Keratinocyte (primary cell): ENCODE measurements around the gene NOD2. TPM values are rescaled to one million over a fixed set of nuclear protein-coding genes. Genes with fewer than 3 reads are reported as not detected.

Experiments used
- DNase-seq: peaks from one replicate; pipeline ENCODE4 v3.0.0-alpha.2; 2011; ENCODE audit warnings: low read depth, missing footprints, low spot score
- FAIRE-seq: peaks from 2 replicates; lab custom pipeline; 2011; peaks lifted over from hg19 to GRCh38; lab: Jason Lieb, UNC
- H2AFZ ChIP-seq: 2 replicates; pipeline ENCODE4 v1.6.0; 2012; ENCODE audit warnings: low read length, control low read depth, inconsistent platforms; ENCODE audit not compliant: control insufficient read depth
- H3K27ac ChIP-seq: 2 replicates; pipeline ENCODE4 v1.5.1; 2011; ENCODE audit warnings: low read length; ENCODE audit not compliant: control insufficient read depth, insufficient read depth
- H3K27me3 ChIP-seq: 3 replicates; pipeline ENCODE4 v1.6.0; 2011; ENCODE audit warnings: low read length; ENCODE audit not compliant: control insufficient read depth, insufficient read depth; ENCODE audit errors: extremely low read depth
- H3K36me3 ChIP-seq, 2 experiments: 2 replicates in 1 of 2; 3 replicates in 1 of 2; pipeline ENCODE4 v1.5.1; 2011; ENCODE audit warnings: low read length in 2 of 2, mild to moderate bottlenecking in 1 of 2; ENCODE audit not compliant: control insufficient read depth in 2 of 2, insufficient read depth in 2 of 2; ENCODE audit errors: extremely low read depth in 1 of 2
- H3K4me1 ChIP-seq: 3 replicates; pipeline ENCODE4 v1.5.1; 2011; ENCODE audit warnings: low read length; ENCODE audit not compliant: control insufficient read depth, insufficient read depth; ENCODE audit errors: extremely low read depth
- H3K4me2 ChIP-seq: 3 replicates; pipeline ENCODE4 v1.6.0; 2011; ENCODE audit warnings: low read depth, low read length; ENCODE audit not compliant: control insufficient read depth, insufficient read depth; ENCODE audit errors: extremely low read depth
- H3K4me3 ChIP-seq, 3 experiments: fragments of 200-600 bp in 1 of 3; sonication (generic) in 1 of 3; 2 replicates in 2 of 3; 3 replicates in 1 of 3; pipeline ENCODE4 v1.5.1; 2011 to 2016; ENCODE audit warnings: low read length in 3 of 3, mild to moderate bottlenecking in 3 of 3, control low read depth in 2 of 3, inconsistent platforms in 1 of 3, low read depth in 1 of 3, mixed read lengths in 1 of 3, mixed run types in 1 of 3, moderate library complexity in 1 of 3; ENCODE audit not compliant: control insufficient read depth in 2 of 3, insufficient read depth in 2 of 3; ENCODE audit errors: extremely low read depth in 1 of 3
- H3K79me2 ChIP-seq: 2 replicates; pipeline ENCODE4 v1.6.0; 2012; ENCODE audit warnings: low read length; ENCODE audit not compliant: control insufficient read depth, insufficient read depth
- H3K9ac ChIP-seq: 3 replicates; pipeline ENCODE4 v1.6.0; 2011; ENCODE audit warnings: low read length; ENCODE audit not compliant: control insufficient read depth, insufficient read depth; ENCODE audit errors: extremely low read depth
- H3K9me1 ChIP-seq: 3 replicates; pipeline ENCODE4 v1.6.0; 2011; ENCODE audit warnings: low read length; ENCODE audit not compliant: control insufficient read depth, insufficient read depth; ENCODE audit errors: extremely low read depth
- H3K9me3 ChIP-seq: 2 replicates; pipeline ENCODE4 v1.5.1; 2012; ENCODE audit warnings: low read depth, low read length; ENCODE audit not compliant: control insufficient read depth
- H4K20me1 ChIP-seq: 3 replicates; pipeline ENCODE4 v1.6.0; 2011; ENCODE audit warnings: low read length; ENCODE audit not compliant: control insufficient read depth, insufficient read depth; ENCODE audit errors: extremely low read depth
- CTCF ChIP-seq, 3 experiments: IDR thresholded peaks in 1 of 3; conservative IDR thresholded peaks in 1 of 3; optimal IDR thresholded peaks in 1 of 3; 2 replicates in 2 of 3; 3 replicates in 1 of 3; pipeline versions ENCODE3 to v1.5.1; 2011; ENCODE audit warnings: low read length in 3 of 3, mild to moderate bottlenecking in 3 of 3, moderate library complexity in 2 of 3, control low read depth in 1 of 3, inconsistent platforms in 1 of 3; ENCODE audit not compliant: insufficient read depth in 2 of 3; ENCODE audit errors: extremely low read depth in 1 of 3
- EZH2 ChIP-seq: IDR thresholded peaks from one replicate; pipeline ENCODE4 v1.6.1; 2012; ENCODE audit warnings: inconsistent platforms, mild to moderate bottlenecking, low read length, moderate library complexity
- dilution Hi-C: fragments of 300-500 bp; cut with MboI; formaldehyde crosslinking; loops from one replicate; pipeline ENCODE4 v1.7.0; 2020; ENCODE audit warnings: low sequenced_read_pairs; ENCODE audit not compliant: extremely low pct_ligation_motif_present
- polyA plus RNA-seq, 5 experiments: library from polyadenylated mRNA; depleted of rRNA in 3 of 5; stranded (reverse) in 3 of 5; stranded (forward) in 1 of 5; unstranded in 1 of 5; fragments of >200 nt; gene quantifications; 1 replicate in 1 of 5; 2 replicates in 3 of 5; 3 replicates in 1 of 5; pipeline versions ENCODE4 v1.2.1 to v1.2.3, GENCODE V29; 2011 to 2012; ENCODE audit warnings: missing spikeins in 2 of 5, low read depth in 1 of 5, low replicate concordance in 1 of 5

The NOD2 gene
- polyA plus RNA-seq, 1 donor (not counting 4 experiments of a cell fraction or from before 2014, with no cell fraction given), result 0.80 TPM

- Histone ChIP-seq H3K27me3 (no peaks in the 10 kb centered on the region), H3K9me3 (no peaks in the 10 kb centered on the region), H4K20me1 (no peaks in the 10 kb centered on the region), H3K79me2 (peaks cover 9% of the 10 kb centered on the region), H3K4me3 (no peak overlapping the region), H3K4me2 (no peak overlapping the region), H3K4me1 (peaks cover 5% of the 10 kb centered on the region), H3K9me1 (no peaks in the 10 kb centered on the region), H2AFZ (no peak overlapping the region), H3K9ac (no peak overlapping the region), H3K27ac (no peak overlapping the region), H3K36me3 (peaks cover 3 to 5% of the 10 kb centered on the region in 2 experiments)
- dilution Hi-C loops, result no loop called here
- TF ChIP-seq CTCF (optimal IDR thresholded peaks at IDR 0.05 in 1 of 3, IDR thresholded peaks at IDR 0.05 in 1 of 3, conservative IDR thresholded peaks at IDR 0.05 in 1 of 3; ENCODE audit: extremely low read depth in 1 of 3, insufficient read depth in 2 of 3, low read length in 3 of 3) (no peak), EZH2 (no peak)
- FAIRE-seq (no peak), DNase-seq (no peak)
Observed at GRCh38 chr16:50774960-50775359, 81.6 kb downstream of the NOD2 start.

- Histone ChIP-seq H3K9me1 (no peaks in the 10 kb centered on the region), H4K20me1 (no peaks in the 10 kb centered on the region), H3K4me3 (no peak overlapping the region), H3K9ac (no peak overlapping the region), H3K27ac (no peak overlapping the region), H2AFZ (no peak overlapping the region), H3K36me3 (peaks cover 3 to 9% of the 10 kb centered on the region in 2 experiments), H3K4me2 (no peak overlapping the region), H3K27me3 (no peaks in the 10 kb centered on the region), H3K9me3 (no peaks in the 10 kb centered on the region), H3K79me2 (peaks cover 9% of the 10 kb centered on the region), H3K4me1 (peaks cover 4% of the 10 kb centered on the region)
- no peak for FAIRE-seq
- TF ChIP-seq CTCF (optimal IDR thresholded peaks at IDR 0.05 in 1 of 3, IDR thresholded peaks at IDR 0.05 in 1 of 3, conservative IDR thresholded peaks at IDR 0.05 in 1 of 3; ENCODE audit: extremely low read depth in 1 of 3, insufficient read depth in 2 of 3, low read length in 3 of 3) (no peak), EZH2 (no peak)
- DNase-seq, result no peak
- dilution Hi-C loops, result no loop called here
Observed at GRCh38 chr16:50776037-50776436, 82.6 kb downstream of the NOD2 start.
